Measurements from ENCODE around the gene UBA7. TPM values are rescaled to one million over a fixed set of nuclear protein-coding genes. Genes with fewer than 3 reads are reported as not detected.

The UBA7 gene
- total RNA-seq, 1 experiment from 2014 or later = 3.8 TPM

DNA sequence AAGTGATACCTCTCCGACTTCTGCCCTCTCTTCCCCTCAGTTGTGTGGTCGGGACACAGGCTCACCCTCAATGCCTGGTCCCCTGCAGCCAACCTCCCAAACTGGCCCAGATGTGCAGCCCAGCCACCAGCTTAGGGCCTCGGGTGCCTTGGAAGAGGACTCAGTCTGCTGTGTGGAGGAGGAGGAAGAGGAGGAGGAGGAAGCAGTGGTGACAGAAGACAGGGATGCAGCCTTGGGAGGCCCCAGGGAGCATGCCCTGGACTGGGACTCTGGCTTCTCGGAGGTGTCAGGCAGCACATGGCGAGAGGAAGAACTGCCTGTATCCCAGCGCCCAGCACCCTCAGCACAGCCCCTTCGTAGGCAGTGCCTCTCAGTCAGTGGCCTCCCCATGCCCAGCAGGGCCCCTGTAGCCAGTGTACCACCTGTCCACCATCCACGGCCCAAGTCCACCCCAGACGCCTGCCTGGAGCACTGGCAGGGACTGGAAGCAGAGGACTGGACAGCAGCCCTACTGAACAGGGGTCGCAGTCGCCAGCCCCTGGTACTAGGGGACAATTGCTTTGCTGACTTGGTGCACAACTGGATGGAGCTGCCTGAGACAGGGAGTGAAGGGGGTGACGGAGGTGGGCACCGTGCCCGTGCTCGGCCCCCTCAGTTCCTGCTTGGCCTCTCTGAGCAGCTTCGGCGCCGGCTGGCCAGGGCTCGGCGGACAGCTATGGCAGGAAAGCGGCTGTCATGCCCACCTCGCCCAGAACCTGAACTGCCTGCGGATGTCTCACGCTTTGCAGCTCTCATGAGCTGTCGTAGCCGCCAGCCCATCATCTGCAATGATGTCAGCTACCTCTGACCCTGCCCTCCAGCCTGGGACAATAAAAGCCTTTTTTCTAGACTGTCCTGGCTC, 9.4 kb downstream of the UBA7 start:
- no peak for DNase-seq (ENCODE audit: unreplicated experiment)
- Mint-ChIP-seq H3K4me1 (ENCODE audit: insufficient read depth, unreplicated experiment) (peaks cover 19% of the 10 kb centered on the region), H3K27me3 (ENCODE audit: insufficient read depth, unreplicated experiment) (peaks cover 10% of the 10 kb centered on the region), H3K9me3 (ENCODE audit: unreplicated experiment) (no peaks in the 10 kb centered on the region), H3K27ac (ENCODE audit: low read depth, unreplicated experiment) (peak overlapping the region; percentile 71), H3K36me3 (ENCODE audit: insufficient read depth, unreplicated experiment) (no peaks in the 10 kb centered on the region), H3K4me3 (ENCODE audit: unreplicated experiment) (peak overlapping the region; percentile 78)
- POLR2A ChIA-PET = interaction anchor here (0.6 to 2.5 kb wide), 19 partner anchors 9 to 286 kb away, joined by 3 to 30 read pairs (median 5); partner anchors contain the start of genes IP6K1, MON1A and RBM6
- TF ChIP-seq, protein P1, sequence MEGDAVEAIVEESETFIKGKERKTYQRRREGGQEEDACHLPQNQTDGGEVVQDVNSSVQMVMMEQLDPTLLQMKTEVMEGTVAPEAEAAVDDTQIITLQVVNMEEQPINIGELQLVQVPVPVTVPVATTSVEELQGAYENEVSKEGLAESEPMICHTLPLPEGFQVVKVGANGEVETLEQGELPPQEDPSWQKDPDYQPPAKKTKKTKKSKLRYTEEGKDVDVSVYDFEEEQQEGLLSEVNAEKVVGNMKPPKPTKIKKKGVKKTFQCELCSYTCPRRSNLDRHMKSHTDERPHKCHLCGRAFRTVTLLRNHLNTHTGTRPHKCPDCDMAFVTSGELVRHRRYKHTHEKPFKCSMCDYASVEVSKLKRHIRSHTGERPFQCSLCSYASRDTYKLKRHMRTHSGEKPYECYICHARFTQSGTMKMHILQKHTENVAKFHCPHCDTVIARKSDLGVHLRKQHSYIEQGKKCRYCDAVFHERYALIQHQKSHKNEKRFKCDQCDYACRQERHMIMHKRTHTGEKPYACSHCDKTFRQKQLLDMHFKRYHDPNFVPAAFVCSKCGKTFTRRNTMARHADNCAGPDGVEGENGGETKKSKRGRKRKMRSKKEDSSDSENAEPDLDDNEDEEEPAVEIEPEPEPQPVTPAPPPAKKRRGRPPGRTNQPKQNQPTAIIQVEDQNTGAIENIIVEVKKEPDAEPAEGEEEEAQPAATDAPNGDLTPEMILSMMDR (IDR thresholded peaks at IDR 0.05; ENCODE audit: unreplicated experiment) = no peak
- CTCF ChIA-PET = interaction anchor here (0.6 to 12.4 kb wide), 9 partner anchors 18 to 104 kb away, joined by 3 to 201 read pairs (median 5); partner anchors contain the start of genes IP6K1 and MST1R
- intact Hi-C loops (cut with micrococcal nuclease) = loop anchor here (5.0 kb wide), 1 partner anchor 283 kb away; the partner anchor contains the start of gene RBM5
- no TSS peak for BruUV-seq (replicated peaks)

DNA sequence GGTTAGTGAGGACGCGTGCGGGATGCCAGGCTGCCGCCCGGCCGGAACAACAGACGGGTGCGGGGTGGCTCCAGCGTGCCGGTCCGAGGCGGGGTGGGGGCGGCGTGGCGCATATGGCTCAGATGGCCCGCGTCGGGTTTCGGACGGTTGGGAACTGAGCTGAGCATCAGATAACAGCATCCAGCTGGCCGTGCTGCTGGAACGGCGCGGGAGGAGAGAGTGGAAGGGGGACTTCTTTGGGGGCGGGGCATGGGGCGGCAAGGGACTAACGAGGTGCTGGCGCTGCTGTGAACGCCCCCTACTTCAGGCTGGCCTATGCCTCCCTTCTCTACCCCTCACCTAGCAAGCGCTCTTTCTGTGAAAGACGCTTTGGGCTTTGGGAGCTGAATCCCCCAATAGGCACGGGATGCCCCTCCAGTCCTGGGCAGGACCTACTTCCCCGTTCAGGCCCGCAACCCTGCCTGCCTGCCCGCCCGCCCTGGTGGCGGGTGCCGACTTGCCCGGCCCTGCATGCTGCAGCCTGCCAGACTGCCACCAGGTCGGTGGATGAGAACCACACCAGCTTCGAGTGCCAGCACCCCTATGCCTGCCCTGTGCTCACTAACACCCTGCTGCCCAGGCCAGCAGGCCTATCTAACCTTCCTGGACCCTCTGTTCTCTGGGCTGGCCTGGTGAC, 10.2 kb downstream of the UBA7 start:
- POLR2A ChIA-PET = interaction anchor here (0.6 to 2.5 kb wide), 32 partner anchors 8 to 333 kb away, joined by 3 to 30 read pairs (median 4); partner anchors contain the start of genes DAG1, GMPPB, IP6K1 and MON1A
- H3K9me3 Mint-ChIP-seq (ENCODE audit: unreplicated experiment) = no peaks in the 10 kb centered on the region
- no TSS peak for BruUV-seq (replicated peaks)

GRCh38 chr3:49802719-49803464, 10.9 kb downstream of the UBA7 start, which contains the start of gene INKA1:
INKA1 (plus strand) TSS chr3:49803261; CDS start chr3:49803393, 132 bp downstream.
- peaks cover 10% of the 10 kb centered on the region for H3K27me3 Mint-ChIP-seq (ENCODE audit: insufficient read depth, unreplicated experiment)
- POLR2A ChIA-PET = interaction anchor here (0.7 to 2.5 kb wide), 27 partner anchors 8 to 332 kb away, joined by 3 to 30 read pairs (median 4); partner anchors contain the start of genes DAG1, GMPPB, IP6K1 and MON1A
- no TSS peak for BruUV-seq (replicated peaks)
- CTCF ChIA-PET = interaction anchor here (0.5 to 12.4 kb wide), 27 partner anchors 13 to 647 kb away, joined by 3 to 201 read pairs (median 4); partner anchors contain the start of genes GMPPB, IP6K1, MON1A and MST1R
- peaks cover 24% of the 10 kb centered on the region for H3K4me1 Mint-ChIP-seq (ENCODE audit: insufficient read depth, unreplicated experiment)
- H3K27ac Mint-ChIP-seq (ENCODE audit: low read depth, unreplicated experiment) = peak within 1 kb of the TSS; percentile 71
- peak; percentile 87 for DNase-seq (ENCODE audit: unreplicated experiment)
- no peaks in the 10 kb centered on the region for H3K9me3 Mint-ChIP-seq (ENCODE audit: unreplicated experiment)
- intact Hi-C loops (cut with micrococcal nuclease) = loop anchor here (1.0 to 5.0 kb wide), 5 partner anchors 16 to 284 kb away; partner anchors contain the start of genes IP6K1 and RBM5
- no peaks in the 10 kb centered on the region for H3K36me3 Mint-ChIP-seq (ENCODE audit: insufficient read depth, unreplicated experiment)
- H3K4me3 Mint-ChIP-seq (ENCODE audit: unreplicated experiment) = peak within 1 kb of the TSS; percentile 78
- TF ChIP-seq, protein P1 (IDR thresholded peaks at IDR 0.05; ENCODE audit: unreplicated experiment) = peak; percentile 74

More for the DNA sequence above, 10.2 kb downstream of the UBA7 start:
- TF ChIP-seq, protein P1 (IDR thresholded peaks at IDR 0.05; ENCODE audit: unreplicated experiment) = no peak
- Mint-ChIP-seq H3K36me3 (ENCODE audit: insufficient read depth, unreplicated experiment) (no peaks in the 10 kb centered on the region), H3K4me3 (ENCODE audit: unreplicated experiment) (peak overlapping the region; percentile 78), H3K27me3 (ENCODE audit: insufficient read depth, unreplicated experiment) (peaks cover 10% of the 10 kb centered on the region), H3K27ac (ENCODE audit: low read depth, unreplicated experiment) (peak overlapping the region; percentile 71), H3K4me1 (ENCODE audit: insufficient read depth, unreplicated experiment) (peaks cover 24% of the 10 kb centered on the region)
- CTCF ChIA-PET = interaction anchor here (0.5 to 12.4 kb wide), 18 partner anchors 22 to 647 kb away, joined by 3 to 201 read pairs (median 4); partner anchors contain the start of genes MON1A, MST1R and TRAIP
- intact Hi-C loops (cut with micrococcal nuclease) = loop anchor here (2.0 to 5.0 kb wide), 2 partner anchors 17 to 284 kb away; partner anchors contain the start of genes IP6K1 and RBM5
- peak; percentile 74 for DNase-seq (ENCODE audit: unreplicated experiment)
